Measurements from ENCODE around the gene STAB1.

DNA sequence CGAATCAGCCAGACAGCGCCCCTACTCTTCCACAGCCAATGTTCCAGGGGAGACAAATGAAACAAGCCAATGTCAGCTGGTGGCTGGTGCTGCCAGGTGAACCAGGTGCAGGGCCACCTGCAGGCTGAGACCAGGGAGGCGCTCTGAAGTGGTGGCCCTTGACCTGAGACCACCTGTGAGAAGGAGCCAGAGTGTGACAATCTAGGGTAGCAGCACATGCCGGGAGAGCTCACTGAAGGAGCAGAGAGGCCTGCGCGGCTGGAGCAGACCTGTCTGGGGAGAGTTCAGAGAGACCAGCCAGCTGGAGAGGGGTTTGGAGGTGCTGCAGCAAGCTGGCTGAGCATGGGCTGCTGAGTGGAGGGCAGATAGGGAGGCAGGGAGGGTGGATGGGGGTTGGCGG is 693 bp upstream of the STAB1 start:
- TF ChIP-seq, protein P1, sequence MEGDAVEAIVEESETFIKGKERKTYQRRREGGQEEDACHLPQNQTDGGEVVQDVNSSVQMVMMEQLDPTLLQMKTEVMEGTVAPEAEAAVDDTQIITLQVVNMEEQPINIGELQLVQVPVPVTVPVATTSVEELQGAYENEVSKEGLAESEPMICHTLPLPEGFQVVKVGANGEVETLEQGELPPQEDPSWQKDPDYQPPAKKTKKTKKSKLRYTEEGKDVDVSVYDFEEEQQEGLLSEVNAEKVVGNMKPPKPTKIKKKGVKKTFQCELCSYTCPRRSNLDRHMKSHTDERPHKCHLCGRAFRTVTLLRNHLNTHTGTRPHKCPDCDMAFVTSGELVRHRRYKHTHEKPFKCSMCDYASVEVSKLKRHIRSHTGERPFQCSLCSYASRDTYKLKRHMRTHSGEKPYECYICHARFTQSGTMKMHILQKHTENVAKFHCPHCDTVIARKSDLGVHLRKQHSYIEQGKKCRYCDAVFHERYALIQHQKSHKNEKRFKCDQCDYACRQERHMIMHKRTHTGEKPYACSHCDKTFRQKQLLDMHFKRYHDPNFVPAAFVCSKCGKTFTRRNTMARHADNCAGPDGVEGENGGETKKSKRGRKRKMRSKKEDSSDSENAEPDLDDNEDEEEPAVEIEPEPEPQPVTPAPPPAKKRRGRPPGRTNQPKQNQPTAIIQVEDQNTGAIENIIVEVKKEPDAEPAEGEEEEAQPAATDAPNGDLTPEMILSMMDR (IDR thresholded peaks at IDR 0.05) = no peak
- no peak for TF ChIP-seq POLR2AphosphoS5 (IDR thresholded peaks at IDR 0.05)
